Osteocyte (in vitro differentiated cells): ENCODE results near the gene DPP9. TPM values are rescaled to one million over a fixed set of nuclear protein-coding genes. Genes with fewer than 3 reads are reported as not detected.

Experiments used
- DNase-seq: peaks from one replicate; pipeline ENCODE4 v3.0.0; 2021; ENCODE audit warnings: mixed read lengths; ENCODE audit not compliant: unreplicated experiment; ENCODE audit errors: extremely low spot score
- H3K27ac Mint-ChIP-seq: one replicate; pipeline ENCODE4 v1.8.0; 2021; ENCODE audit warnings: mild to moderate bottlenecking, mixed read lengths; ENCODE audit not compliant: unreplicated experiment
- H3K27me3 Mint-ChIP-seq: one replicate; pipeline ENCODE4 v1.8.0; 2021; ENCODE audit warnings: mixed read lengths; ENCODE audit not compliant: unreplicated experiment
- H3K36me3 Mint-ChIP-seq: one replicate; pipeline ENCODE4 v1.8.0; 2021; ENCODE audit warnings: mixed read lengths; ENCODE audit not compliant: unreplicated experiment
- H3K4me1 Mint-ChIP-seq: one replicate; pipeline ENCODE4 v1.8.0; 2021; ENCODE audit warnings: mixed read lengths; ENCODE audit not compliant: unreplicated experiment
- H3K4me3 Mint-ChIP-seq: one replicate; pipeline ENCODE4 v1.8.0; 2021; ENCODE audit warnings: mild to moderate bottlenecking, moderate library complexity, mixed read lengths; ENCODE audit not compliant: unreplicated experiment
- H3K9me3 Mint-ChIP-seq: one replicate; pipeline ENCODE4 v1.8.0; 2021; ENCODE audit warnings: mixed read lengths; ENCODE audit not compliant: unreplicated experiment
- CTCF ChIP-seq: fragments of 200-600 bp; sonication (generic); IDR thresholded peaks from 2 replicates; pipeline ENCODE4 v1.5.0; 2021; ENCODE audit warnings: antibody characterized with exemption, mild to moderate bottlenecking, moderate library complexity
- total RNA-seq: library from RNA; stranded (reverse); gene quantifications from 2 replicates; pipeline ENCODE4 v1.2.1, GENCODE V29; 2021

DPP9 gene
- total RNA-seq, 1 donor from 2014 or later: 54.8 TPM

GRCh38 chr19:4699826-4700692, 23.6 kb downstream of the DPP9 start:
- TF ChIP-seq CTCF: no peak
- Mint-ChIP-seq H3K4me1 (peaks cover 27% of the 10 kb centered on the region), H3K4me3 (no peak overlapping the region), H3K27ac (no peak overlapping the region), H3K27me3 (no peaks in the 10 kb centered on the region), H3K9me3 (no peaks in the 10 kb centered on the region), H3K36me3 (peaks cover 28% of the 10 kb centered on the region)
- DNase-seq: no peak

- Mint-ChIP-seq H3K27me3 (no peaks in the 10 kb centered on the region), H3K4me3 (no peak overlapping the region), H3K36me3 (peaks cover 34% of the 10 kb centered on the region), H3K27ac (peak overlapping the region; percentile 52), H3K4me1 (peaks cover 20% of the 10 kb centered on the region), H3K9me3 (no peaks in the 10 kb centered on the region)
- no peak for DNase-seq
- TF ChIP-seq CTCF: no peak
Measured at GRCh38 chr19:4697304-4697703, 26.3 kb downstream of the DPP9 start.

- Mint-ChIP-seq H3K4me3 (no peak overlapping the region), H3K27ac (no peak overlapping the region), H3K36me3 (peaks cover 36% of the 10 kb centered on the region), H3K9me3 (no peaks in the 10 kb centered on the region), H3K4me1 (peaks cover 20% of the 10 kb centered on the region), H3K27me3 (no peaks in the 10 kb centered on the region)
- no peak for TF ChIP-seq CTCF
- DNase-seq: no peak
Measured at GRCh38 chr19:4695224-4695731, 28.4 kb downstream of the DPP9 start.

GRCh38 chr19:4694211-4694987, 29.2 kb downstream of the DPP9 start:
- no peak overlapping the region for H3K4me3 Mint-ChIP-seq
- no peaks in the 10 kb centered on the region for H3K9me3 Mint-ChIP-seq
- DNase-seq: no peak
- H3K27ac Mint-ChIP-seq: peak overlapping the region; percentile 63
- H3K4me1 Mint-ChIP-seq: peaks cover 20% of the 10 kb centered on the region
- peaks cover 37% of the 10 kb centered on the region for H3K36me3 Mint-ChIP-seq
- TF ChIP-seq CTCF: no peak
- no peaks in the 10 kb centered on the region for H3K27me3 Mint-ChIP-seq
